ENCODE results near the gene UBAP2.

The UBAP2 gene

DNA sequence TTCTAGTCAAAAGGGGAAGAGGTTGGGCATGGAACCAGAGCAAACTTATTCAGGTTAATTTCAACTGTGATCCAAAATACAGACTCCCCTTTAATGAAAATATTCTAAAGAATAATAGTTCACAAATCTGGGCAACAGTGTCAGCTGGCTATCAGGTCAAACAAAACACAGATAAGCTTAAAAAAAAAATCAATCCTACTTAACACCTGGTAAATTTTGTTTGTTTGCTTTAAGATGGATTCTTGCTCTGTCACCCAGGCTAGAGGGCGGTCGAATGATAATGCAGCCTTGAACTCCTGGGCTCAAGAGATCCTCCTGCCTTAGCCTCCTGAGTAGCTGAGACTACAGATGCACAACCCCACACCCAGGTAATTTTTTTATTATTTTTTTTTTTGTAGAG is 89.0 kb downstream of the UBAP2 start:
- Histone ChIP-seq H3K9me3 (ENCODE audit: low read length) (no peaks in the 10 kb centered on the region), H3K4me1 (ENCODE audit: insufficient read depth, low read length) (no peaks in the 10 kb centered on the region), H3K27me3 (ENCODE audit: control insufficient read depth in 1 of 2, insufficient read depth in 2 of 2, low read length in 2 of 2) (no peaks in the 10 kb centered on the region), H3K27ac (ENCODE audit: low read depth, low read length) (no peak overlapping the region), H3K9ac (ENCODE audit: low read length) (no peak overlapping the region), H3K4me3 (ENCODE audit: low read depth in 1 of 2, low read length in 2 of 2) (no peak overlapping the region), H3K36me3 (ENCODE audit: insufficient read depth, low read length) (no peaks in the 10 kb centered on the region)

DNA sequence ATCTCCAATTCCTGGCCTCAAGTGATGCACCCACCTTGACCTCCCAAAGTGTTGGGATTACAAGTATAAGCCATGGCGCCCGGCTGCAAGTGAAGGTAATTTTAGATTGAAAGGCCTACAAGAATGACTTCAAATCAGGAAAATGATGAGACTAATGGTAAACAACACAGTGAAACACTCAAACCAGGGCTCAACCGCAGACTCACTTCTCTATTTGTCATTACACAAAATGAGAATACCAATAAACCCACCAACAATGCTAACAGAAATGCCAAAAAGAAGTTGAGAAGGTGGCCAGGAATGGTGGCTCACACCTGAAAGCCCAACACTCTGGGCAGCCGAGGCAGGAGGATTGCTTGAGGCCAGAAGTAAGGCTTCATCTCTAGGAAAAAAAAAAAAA is 92.1 kb downstream of the UBAP2 start:
- Histone ChIP-seq H3K27me3 (ENCODE audit: control insufficient read depth in 1 of 2, insufficient read depth in 2 of 2, low read length in 2 of 2) (no peaks in the 10 kb centered on the region), H3K9ac (ENCODE audit: low read length) (no peak overlapping the region), H3K4me1 (ENCODE audit: insufficient read depth, low read length) (no peaks in the 10 kb centered on the region), H3K4me3 (ENCODE audit: low read depth in 1 of 2, low read length in 2 of 2) (no peak overlapping the region), H3K27ac (ENCODE audit: low read depth, low read length) (no peak overlapping the region), H3K36me3 (ENCODE audit: insufficient read depth, low read length) (no peaks in the 10 kb centered on the region), H3K9me3 (ENCODE audit: low read length) (no peaks in the 10 kb centered on the region)

DNA sequence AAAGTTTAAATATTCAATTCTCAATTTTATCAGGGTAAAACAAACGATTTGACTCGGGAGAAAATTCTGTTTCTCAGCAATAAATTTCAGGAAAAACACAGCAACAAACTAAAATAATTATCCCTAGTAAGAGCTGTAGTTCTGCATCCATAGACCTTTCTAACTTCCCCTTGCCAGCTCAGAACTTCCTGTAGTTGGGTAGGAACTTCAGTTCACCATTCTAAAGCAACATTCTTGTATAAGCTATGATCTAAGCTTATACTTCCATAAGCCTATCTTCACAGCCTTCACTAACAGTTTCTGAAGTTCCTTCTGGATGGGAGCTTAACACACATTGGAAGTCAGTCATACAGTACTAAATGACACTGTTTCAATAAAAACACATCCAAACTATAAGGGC is 96.6 kb downstream of the UBAP2 start:
- Histone ChIP-seq H3K9ac (ENCODE audit: low read length) (no peak overlapping the region), H3K36me3 (ENCODE audit: insufficient read depth, low read length) (peaks cover under 1% of the 10 kb centered on the region), H3K27me3 (ENCODE audit: control insufficient read depth in 1 of 2, insufficient read depth in 2 of 2, low read length in 2 of 2) (no peaks in the 10 kb centered on the region), H3K9me3 (ENCODE audit: low read length) (no peaks in the 10 kb centered on the region), H3K4me3 (ENCODE audit: low read depth in 1 of 2, low read length in 2 of 2) (no peak overlapping the region), H3K4me1 (ENCODE audit: insufficient read depth, low read length) (peaks cover 1% of the 10 kb centered on the region), H3K27ac (ENCODE audit: low read depth, low read length) (no peak overlapping the region)

DNA sequence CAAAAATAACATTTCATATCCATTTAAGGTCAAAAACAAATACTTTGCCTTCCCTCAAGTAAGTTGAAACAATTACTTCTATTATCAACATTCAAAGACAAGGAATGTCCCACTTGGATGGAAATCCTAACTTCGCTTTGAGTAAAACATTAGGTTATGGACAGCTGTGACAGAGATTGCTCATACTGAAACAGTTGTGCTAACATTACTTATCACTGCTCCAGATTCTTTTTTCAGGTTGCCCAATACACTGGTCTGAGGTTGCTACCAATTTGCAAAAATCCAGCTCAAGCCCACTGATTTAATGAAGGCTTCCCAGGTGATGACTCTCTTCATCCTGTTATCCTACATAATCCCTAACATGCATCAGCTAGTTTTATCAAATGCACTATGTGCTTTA is 98.3 kb downstream of the UBAP2 start:
- Histone ChIP-seq H3K36me3 (ENCODE audit: insufficient read depth, low read length) (peaks cover 6% of the 10 kb centered on the region), H3K27ac (ENCODE audit: low read depth, low read length) (no peak overlapping the region)

DNA sequence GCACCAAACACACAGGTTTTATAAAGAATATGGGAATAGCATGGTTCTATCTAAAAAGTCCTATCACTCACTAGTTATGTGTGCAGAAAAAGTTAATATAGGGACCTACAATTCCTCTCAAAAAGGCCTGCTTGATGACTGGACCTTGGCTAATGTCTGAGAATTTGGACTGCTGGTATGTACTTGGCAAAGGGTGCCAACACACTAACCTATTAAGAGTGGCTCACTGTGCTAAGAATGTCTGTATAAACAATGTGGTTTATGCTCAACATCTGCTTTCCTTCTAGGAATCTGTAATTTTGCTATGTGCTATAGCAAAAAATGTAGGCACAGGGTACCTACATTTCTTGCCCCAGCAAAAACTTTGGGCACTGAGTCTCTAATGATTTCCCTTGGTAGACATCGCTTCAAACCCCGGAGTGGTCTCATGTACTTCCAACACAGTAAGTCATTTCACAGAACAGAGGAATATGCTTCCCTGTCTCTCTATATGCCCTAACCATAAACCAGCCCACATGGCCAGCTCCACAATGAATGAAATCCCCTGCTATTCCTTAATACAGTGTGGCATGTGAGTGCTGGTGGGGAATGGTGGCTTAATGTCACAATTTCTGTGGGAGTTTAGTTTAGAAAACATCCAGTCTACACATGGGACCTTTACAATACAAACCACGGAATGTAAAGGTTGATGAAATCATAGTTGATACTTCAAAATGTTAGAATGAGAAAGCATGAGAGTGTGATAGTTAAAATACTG is 101.7 kb downstream of the UBAP2 start:
- H3K9ac ChIP-seq (ENCODE audit: low read length), result no peak overlapping the region
- H3K36me3 ChIP-seq (ENCODE audit: insufficient read depth, low read length), result peaks cover 20% of the 10 kb centered on the region
- H3K9me3 ChIP-seq (ENCODE audit: low read length), result no peaks in the 10 kb centered on the region
- H3K27me3 ChIP-seq (ENCODE audit: control insufficient read depth in 1 of 2, insufficient read depth in 2 of 2, low read length in 2 of 2), result no peaks in the 10 kb centered on the region
- no peak overlapping the region for H3K27ac ChIP-seq (ENCODE audit: low read depth, low read length)
- H3K4me1 ChIP-seq (ENCODE audit: insufficient read depth, low read length), result peaks cover 16% of the 10 kb centered on the region
- no peak overlapping the region for H3K4me3 ChIP-seq (ENCODE audit: low read depth in 1 of 2, low read length in 2 of 2)

More for the DNA sequence above, 98.3 kb downstream of the UBAP2 start:
- Histone ChIP-seq H3K4me1 (ENCODE audit: insufficient read depth, low read length) (peaks cover 11% of the 10 kb centered on the region), H3K27me3 (ENCODE audit: control insufficient read depth in 1 of 2, insufficient read depth in 2 of 2, low read length in 2 of 2) (no peaks in the 10 kb centered on the region), H3K9me3 (ENCODE audit: low read length) (no peaks in the 10 kb centered on the region), H3K9ac (ENCODE audit: low read length) (no peak overlapping the region), H3K4me3 (ENCODE audit: low read depth in 1 of 2, low read length in 2 of 2) (no peak overlapping the region)

DNA sequence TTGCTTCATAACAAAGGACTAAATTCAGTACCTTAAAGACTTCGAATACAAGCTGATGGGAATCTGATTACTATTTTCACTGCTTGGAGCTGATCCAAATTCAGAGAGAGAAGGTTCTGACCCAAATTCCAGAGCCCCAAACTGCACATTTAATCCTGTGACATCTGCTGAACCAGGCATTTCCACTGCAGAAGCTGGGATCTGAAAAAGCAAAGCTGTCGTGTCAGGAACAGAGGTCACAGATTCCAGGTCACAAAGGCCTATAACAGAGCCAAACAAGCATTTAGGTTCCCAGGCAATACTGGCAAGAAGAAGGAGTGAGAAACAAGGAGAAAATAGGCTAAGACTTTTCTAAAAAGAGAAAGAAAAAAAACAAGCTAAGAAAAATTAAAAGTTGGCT is 105.3 kb downstream of the UBAP2 start:
- Histone ChIP-seq H3K4me1 (ENCODE audit: insufficient read depth, low read length) (peaks cover 16% of the 10 kb centered on the region), H3K9ac (ENCODE audit: low read length) (no peak overlapping the region), H3K27me3 (ENCODE audit: control insufficient read depth in 1 of 2, insufficient read depth in 2 of 2, low read length in 2 of 2) (no peaks in the 10 kb centered on the region), H3K9me3 (ENCODE audit: low read length) (no peaks in the 10 kb centered on the region), H3K36me3 (ENCODE audit: insufficient read depth, low read length) (peaks cover 20% of the 10 kb centered on the region), H3K27ac (ENCODE audit: low read depth, low read length) (no peak overlapping the region), H3K4me3 (ENCODE audit: low read depth in 1 of 2, low read length in 2 of 2) (no peak overlapping the region)

DNA sequence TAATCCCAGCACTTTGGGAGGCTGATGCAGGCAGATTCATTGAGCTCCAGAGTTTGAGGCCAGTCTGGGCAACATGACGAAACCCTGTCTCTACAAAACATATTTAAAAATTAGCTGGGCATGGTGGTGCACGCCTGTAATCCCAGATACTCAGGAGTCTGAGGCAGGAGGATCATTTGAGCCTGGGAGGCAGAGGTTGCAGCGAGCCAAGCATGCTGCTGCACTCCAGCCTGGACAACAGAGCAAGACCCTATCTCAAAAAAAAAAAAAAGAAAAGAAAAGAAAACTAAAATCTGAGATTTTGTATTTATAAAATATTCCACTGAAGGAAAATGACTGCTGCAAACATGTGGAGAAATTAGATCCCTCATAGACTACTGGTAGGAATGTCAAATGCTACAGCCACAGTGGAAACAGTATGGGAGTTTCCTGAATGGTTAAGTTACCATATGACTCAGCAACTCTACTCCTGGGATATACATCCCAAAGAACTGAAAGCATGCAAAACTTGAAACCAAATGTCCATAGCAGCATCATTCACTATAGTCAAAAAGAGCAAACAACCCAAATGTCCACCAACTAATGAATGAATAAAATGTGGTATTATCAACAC is 106.1 kb downstream of the UBAP2 start:
- H3K4me3 ChIP-seq (ENCODE audit: low read depth in 1 of 2, low read length in 2 of 2), result no peak overlapping the region
- H3K27ac ChIP-seq (ENCODE audit: low read depth, low read length), result no peak overlapping the region
- peaks cover 20% of the 10 kb centered on the region for H3K36me3 ChIP-seq (ENCODE audit: insufficient read depth, low read length)
- peaks cover 16% of the 10 kb centered on the region for H3K4me1 ChIP-seq (ENCODE audit: insufficient read depth, low read length)
- no peak overlapping the region for H3K9ac ChIP-seq (ENCODE audit: low read length)
- no peaks in the 10 kb centered on the region for H3K9me3 ChIP-seq (ENCODE audit: low read length)
- no peaks in the 10 kb centered on the region for H3K27me3 ChIP-seq (ENCODE audit: control insufficient read depth in 1 of 2, insufficient read depth in 2 of 2, low read length in 2 of 2)

DNA sequence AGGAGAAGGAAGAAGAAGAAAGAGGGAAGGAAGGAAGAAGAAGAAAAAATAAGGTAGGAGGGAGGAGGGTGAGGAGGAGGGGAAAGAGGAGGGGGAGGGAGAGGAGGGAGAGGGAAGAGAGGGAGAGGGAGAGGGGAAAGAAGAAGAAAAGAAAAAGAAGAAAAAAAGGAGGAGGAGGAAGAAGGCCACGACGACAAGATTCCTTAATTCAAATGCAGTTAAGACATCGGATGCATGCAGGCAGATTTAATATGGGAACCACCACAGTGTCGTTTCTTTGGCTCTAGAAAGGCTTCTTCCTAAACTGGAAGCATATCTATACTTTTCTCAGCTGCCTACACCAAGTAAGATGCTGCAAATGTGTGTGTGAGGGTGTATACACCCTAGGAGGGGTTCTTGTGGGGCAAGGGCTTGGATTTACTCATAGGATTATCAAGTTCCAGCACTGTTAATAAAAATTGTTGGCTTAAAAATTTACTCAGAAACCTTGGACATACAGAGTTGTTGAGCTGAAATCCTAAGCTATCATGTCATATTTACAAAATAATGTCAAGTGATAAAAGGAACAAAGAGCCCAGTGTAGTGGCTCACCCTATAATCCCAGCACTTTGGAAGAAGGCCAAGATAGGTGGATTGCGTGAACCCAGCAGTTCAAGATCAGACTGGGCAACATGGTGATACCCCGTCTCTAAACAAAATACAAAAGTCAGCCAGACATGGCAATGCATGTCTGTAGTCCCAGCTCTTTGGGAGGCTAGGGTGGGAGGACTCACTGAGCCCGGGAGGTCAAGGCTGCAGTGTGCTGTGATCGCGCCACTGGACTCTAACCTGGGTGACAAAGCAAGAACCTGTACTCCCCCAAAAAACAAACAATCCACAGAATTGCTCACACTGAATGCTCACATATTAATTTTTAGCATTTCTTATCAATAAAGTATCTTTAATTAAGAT is 108.5 kb downstream of the UBAP2 start:
- Histone ChIP-seq H3K4me3 (ENCODE audit: low read depth in 1 of 2, low read length in 2 of 2) (no peak overlapping the region), H3K9ac (ENCODE audit: low read length) (no peak overlapping the region), H3K27ac (ENCODE audit: low read depth, low read length) (no peak overlapping the region), H3K4me1 (ENCODE audit: insufficient read depth, low read length) (peaks cover 4% of the 10 kb centered on the region), H3K36me3 (ENCODE audit: insufficient read depth, low read length) (peaks cover 19% of the 10 kb centered on the region), H3K27me3 (ENCODE audit: control insufficient read depth in 1 of 2, insufficient read depth in 2 of 2, low read length in 2 of 2) (no peaks in the 10 kb centered on the region), H3K9me3 (ENCODE audit: low read length) (no peaks in the 10 kb centered on the region)

DNA sequence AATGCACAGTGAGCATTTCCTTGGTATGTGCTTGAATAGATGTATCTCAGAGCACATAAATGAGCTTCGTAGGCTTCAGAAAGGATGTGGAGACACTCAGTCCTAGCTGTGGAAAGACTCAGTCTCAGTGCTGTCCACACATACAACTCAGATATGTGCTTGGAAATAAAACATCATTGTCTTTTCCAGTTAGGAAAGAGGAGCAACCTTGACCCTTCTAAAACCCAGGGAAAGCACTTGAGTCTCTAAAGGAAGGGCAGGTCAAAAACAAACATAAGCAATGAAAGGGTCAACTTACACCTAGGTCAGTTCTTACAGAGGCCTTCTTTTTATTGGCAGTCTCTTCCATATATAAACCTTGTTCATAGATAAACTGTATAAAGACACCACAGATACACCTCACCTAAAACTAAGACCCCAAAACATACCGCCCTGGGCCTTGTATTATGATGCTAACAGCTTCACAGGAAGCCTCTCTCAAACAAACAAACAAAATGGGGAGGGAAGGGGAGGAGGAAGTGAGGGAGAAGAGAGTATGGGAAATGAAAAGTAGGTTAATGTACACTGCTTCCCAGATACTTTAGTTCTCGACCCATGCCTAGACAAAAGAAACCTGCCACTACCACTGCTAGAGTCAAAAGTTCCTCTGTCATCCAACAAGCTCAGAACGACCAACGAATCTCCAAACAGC is 114.4 kb downstream of the UBAP2 start:
- Histone ChIP-seq H3K9me3 (ENCODE audit: low read length) (no peaks in the 10 kb centered on the region), H3K4me1 (ENCODE audit: insufficient read depth, low read length) (no peaks in the 10 kb centered on the region), H3K4me3 (ENCODE audit: low read depth in 1 of 2, low read length in 2 of 2) (no peak overlapping the region), H3K27me3 (ENCODE audit: control insufficient read depth in 1 of 2, insufficient read depth in 2 of 2, low read length in 2 of 2) (no peaks in the 10 kb centered on the region), H3K9ac (ENCODE audit: low read length) (no peak overlapping the region), H3K36me3 (ENCODE audit: insufficient read depth, low read length) (peaks cover 42% of the 10 kb centered on the region), H3K27ac (ENCODE audit: low read depth, low read length) (no peak overlapping the region)

DNA sequence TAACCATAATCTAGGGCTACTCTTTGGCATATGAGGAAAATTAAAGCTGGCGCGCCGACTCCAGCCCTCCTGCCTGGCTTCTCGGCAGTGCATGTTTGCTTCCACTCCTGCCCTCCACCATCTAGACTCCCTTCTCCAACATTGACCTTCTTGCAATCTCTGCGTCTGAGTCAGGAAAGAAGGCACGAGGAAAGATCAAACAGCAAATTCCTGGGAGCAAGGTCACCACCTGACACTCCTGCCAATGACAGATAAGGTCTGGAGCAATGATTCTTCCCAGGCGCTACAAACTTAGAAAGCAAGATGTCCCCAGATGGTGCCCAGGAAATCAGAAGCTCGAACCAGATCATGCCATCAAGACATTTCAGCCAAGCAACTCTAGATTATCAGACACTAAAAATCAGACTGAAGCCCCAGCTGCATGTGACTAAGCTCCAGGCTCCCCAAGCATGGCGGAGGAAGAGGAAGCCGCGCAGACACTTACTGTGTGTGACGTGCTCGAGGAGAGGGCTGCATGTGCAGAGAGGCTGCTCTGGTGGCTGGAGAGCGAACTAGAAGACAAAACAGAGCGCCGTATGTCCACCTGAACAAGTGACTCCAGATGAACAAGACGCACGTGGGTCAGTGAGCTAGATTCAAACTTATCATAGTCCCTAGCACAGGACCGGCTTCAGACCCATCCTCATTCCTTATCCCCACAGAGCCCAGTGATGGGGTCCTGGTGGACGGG is 116.4 kb downstream of the UBAP2 start:
- H3K36me3 ChIP-seq (ENCODE audit: insufficient read depth, low read length), result peaks cover 60% of the 10 kb centered on the region
- no peak overlapping the region for H3K27ac ChIP-seq (ENCODE audit: low read depth, low read length)
- no peak overlapping the region for H3K9ac ChIP-seq (ENCODE audit: low read length)
- no peaks in the 10 kb centered on the region for H3K27me3 ChIP-seq (ENCODE audit: control insufficient read depth in 1 of 2, insufficient read depth in 2 of 2, low read length in 2 of 2)
- no peaks in the 10 kb centered on the region for H3K9me3 ChIP-seq (ENCODE audit: low read length)
- H3K4me3 ChIP-seq (ENCODE audit: low read depth in 1 of 2, low read length in 2 of 2), result no peak overlapping the region
- H3K4me1 ChIP-seq (ENCODE audit: insufficient read depth, low read length), result no peaks in the 10 kb centered on the region

Measured in muscle layer of colon (tissue), 2 donors.